GM12874 (cell line): Measurements from ENCODE around the gene IL12RB1.

Experiments
- CTCF ChIP-seq: IDR thresholded peaks from 2 replicates; pipeline ENCODE4 v1.5.1; 2011; ENCODE audit warnings: low read depth, mild to moderate bottlenecking, control low read depth, low read length, moderate library complexity; ENCODE audit not compliant: insufficient read depth

IL12RB1 gene

GRCh38 chr19:18101268-18101667 is 14.5 kb upstream of the IL12RB1 start:
- TF ChIP-seq CTCF = no peak

GRCh38 chr19:18100710-18101109 is 14.0 kb upstream of the IL12RB1 start:
- TF ChIP-seq CTCF = no peak

GRCh38 chr19:18099623-18099995 is 12.9 kb upstream of the IL12RB1 start:
- TF ChIP-seq CTCF = no peak

DNA sequence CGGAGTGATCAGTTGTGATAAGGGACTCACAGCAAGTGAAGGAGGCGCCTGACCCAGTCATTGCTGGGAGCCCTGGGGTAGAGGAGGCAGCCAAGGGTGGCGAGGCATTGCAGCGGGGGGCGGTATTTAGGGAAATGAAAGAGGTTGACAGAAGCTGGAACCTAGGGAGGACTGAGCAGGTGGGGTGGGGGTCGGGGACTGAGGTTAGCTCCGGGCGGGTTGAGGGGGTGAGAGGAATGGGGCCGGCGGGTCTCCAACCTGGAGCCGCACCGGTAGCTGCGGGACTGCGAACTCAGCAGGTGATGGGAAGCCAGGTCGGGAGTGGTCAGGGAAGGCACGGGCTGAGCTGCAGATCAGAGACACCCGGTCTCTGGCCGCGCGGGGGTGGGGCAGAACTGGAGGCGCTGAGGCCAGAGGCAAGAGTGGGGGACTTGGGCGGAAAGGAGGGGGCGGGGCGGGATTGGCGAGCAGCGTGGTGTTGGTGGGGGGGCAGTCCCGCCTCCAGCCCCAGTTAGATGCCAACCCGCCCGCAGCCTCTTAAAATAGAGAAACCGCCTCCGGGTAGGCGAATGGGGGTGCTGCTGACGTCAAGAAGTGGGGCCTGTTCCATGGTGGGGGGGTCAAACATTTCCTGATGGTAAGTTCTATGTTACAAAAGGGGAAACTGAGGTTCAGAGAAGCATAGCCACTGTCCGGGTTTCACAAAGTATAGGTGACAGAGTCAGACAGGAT is 12.3 kb upstream of the IL12RB1 start:
- TF ChIP-seq CTCF = no peak

GRCh38 chr19:18097993-18098890 is 11.5 kb upstream of the IL12RB1 start:
- TF ChIP-seq CTCF = no peak

DNA sequence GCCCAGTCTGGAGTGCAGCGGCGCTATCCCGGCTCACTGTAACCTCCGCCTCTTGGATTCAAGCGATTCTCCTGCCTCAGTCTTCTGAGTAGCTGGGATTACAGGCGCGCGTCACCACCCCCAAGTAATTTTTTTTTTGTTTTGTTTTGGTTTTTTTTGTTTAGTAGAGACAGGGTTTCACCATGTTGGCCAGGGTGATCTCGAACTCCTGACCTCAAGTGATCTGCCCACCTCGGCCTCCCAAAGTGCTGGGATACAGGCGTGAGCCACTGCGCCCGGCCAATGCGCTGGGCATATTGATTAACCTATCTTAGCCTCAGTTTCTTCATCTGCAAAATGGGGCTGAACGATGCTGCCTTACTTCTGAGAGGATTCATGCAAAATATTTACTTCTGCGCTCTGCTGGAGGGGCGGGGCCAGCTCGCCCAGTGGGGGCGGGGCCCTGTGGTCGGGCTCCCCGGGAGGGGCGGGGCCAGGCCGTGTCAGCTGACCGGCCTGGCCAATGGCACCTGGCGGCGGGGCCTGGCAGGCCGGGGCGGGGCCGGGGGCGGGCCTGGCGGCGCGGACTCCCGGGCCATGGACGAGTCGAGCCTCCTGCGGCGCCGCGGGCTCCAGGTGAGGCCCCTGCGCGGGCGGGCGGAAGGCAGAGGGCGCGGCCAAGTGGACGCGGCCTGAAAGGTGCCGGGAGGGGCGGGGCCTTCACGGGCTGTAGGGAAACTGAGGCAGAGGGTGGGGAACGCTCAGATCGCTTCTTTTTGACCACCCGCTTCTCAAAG is 10.7 kb upstream of the IL12RB1 start, which contains the start of gene MAST3:
MAST3 (plus strand) TSS at position 562 of the 776 bp plus-strand sequence; CDS start at position 577, 15 bp downstream.
- no peak for TF ChIP-seq CTCF

- TF ChIP-seq CTCF = no peak
These were observed 9.5 kb upstream of the IL12RB1 start for GRCh38 chr19:18096258-18096657.
